Activated CD8-positive, alpha-beta memory T cell treated with anti-CD3 and anti-CD28 coated beads, Interleukin-2, amount 10 ng/mL, durations not matched to agents 7 days and 5 days (primary cell): ENCODE measurements around the gene CLIP4. TPM values are rescaled to one million over a fixed set of nuclear protein-coding genes. Genes with fewer than 3 reads are reported as not detected.

Experiments used
- ATAC-seq: fragments of 150-1000 bp; cut with Tn5 transposase; one replicate; pipeline ENCODE4 v1.10.0; 2021; ENCODE audit warnings: moderate library complexity
- CTCF ChIA-PET: fragments of 350-600 bp; sonication (Branson Sonifier 250); formaldehyde crosslinking; loops from one replicate; lab custom pipeline; 2021; ENCODE audit warnings: antibody characterized with exemption; lab: Charles Lee
- DNase-seq: peaks from one replicate; pipeline ENCODE4 v3.0.0-alpha.2; 2020
- H3K27ac Mint-ChIP-seq: one replicate; pipeline ENCODE4 v1.8.0; 2021; ENCODE audit warnings: mild to moderate bottlenecking, mixed read lengths
- H3K27me3 Mint-ChIP-seq: one replicate; pipeline ENCODE4 v1.8.0; 2021; ENCODE audit warnings: mixed read lengths
- H3K36me3 Mint-ChIP-seq: one replicate; pipeline ENCODE4 v1.8.0; 2021; ENCODE audit warnings: mild to moderate bottlenecking, mixed read lengths
- H3K4me1 Mint-ChIP-seq: one replicate; pipeline ENCODE4 v1.8.0; 2021; ENCODE audit warnings: mixed read lengths
- H3K4me3 Mint-ChIP-seq: one replicate; pipeline ENCODE4 v1.8.0; 2021; ENCODE audit warnings: mild to moderate bottlenecking, moderate library complexity, mixed read lengths
- H3K9me3 Mint-ChIP-seq: one replicate; pipeline ENCODE4 v1.8.0; 2022; ENCODE audit warnings: low read depth, mixed read lengths
- total RNA-seq, 2 experiments: library from RNA; stranded (reverse); gene quantifications; one replicate each; pipeline ENCODE4 v1.2.3, GENCODE V29; 2021

Gene CLIP4
- total RNA-seq, 2 experiments from 2014 or later, result 27.6 to 36.7 TPM

DNA sequence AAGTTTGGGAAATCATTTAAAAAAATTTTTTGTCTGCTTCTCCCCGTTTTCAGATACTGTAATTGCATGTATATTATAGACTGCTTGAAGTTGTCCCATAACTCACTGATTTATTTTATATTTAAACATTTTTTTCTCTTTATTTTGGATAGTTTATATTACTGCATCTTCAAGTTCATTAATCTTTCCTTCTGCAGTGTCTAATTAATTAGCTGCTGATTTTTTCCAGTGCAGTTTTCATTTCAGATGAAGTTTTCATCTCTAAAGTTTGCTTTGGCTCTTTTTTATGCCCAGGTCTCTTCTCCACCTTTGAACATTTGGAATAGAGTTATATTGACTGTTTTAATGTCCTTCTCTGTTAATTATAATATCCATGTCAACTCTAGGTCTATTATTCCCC lies 9.3 kb downstream of the CLIP4 start:
- H3K27ac Mint-ChIP-seq, result no peak overlapping the region
- H3K4me1 Mint-ChIP-seq, result peaks cover 39% of the 10 kb centered on the region
- H3K27me3 Mint-ChIP-seq, result no peaks in the 10 kb centered on the region
- CTCF ChIA-PET, result interaction anchor here (1.0 kb wide), 1 partner anchor 8 kb away, joined by 4 read pairs; no protein-coding TSS in a partner anchor
- peaks cover 13% of the 10 kb centered on the region for H3K9me3 Mint-ChIP-seq
- no peak for DNase-seq
- ATAC-seq, result no peak
- H3K36me3 Mint-ChIP-seq, result peaks cover 67% of the 10 kb centered on the region
- H3K4me3 Mint-ChIP-seq, result no peak overlapping the region

- H3K27me3 Mint-ChIP-seq, result no peaks in the 10 kb centered on the region
- H3K4me1 Mint-ChIP-seq, result peaks cover 38% of the 10 kb centered on the region
Observed at GRCh38 chr2:29129586-29130281, 14.5 kb downstream of the CLIP4 start.

DNA sequence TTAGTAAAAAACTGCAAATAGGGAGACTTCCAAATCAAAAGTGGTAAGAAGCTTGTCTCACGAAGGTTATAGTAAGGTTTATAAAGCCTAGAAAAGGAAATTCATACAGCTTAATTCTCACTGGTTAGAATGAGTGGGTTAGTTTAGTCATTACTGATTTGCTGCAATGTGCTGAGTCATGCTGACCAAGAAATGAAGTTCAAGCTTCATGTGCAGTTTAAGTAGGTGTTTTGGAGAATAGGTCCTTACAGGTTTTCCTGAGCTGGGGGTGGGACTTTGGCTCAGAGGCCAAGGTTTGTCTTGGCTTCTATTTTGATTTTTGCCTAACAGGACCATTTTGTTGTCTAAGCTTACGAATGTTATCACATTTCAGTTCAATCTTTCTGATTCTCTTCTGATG lies 15.1 kb downstream of the CLIP4 start:
- H3K27ac Mint-ChIP-seq, result peak overlapping the region; percentile 85
- peaks cover 38% of the 10 kb centered on the region for H3K4me1 Mint-ChIP-seq
- no peaks in the 10 kb centered on the region for H3K27me3 Mint-ChIP-seq
- DNase-seq (peak; percentile 63), ATAC-seq (peak; percentile 96)
- no peaks in the 10 kb centered on the region for H3K9me3 Mint-ChIP-seq
- H3K36me3 Mint-ChIP-seq, result peaks cover 55% of the 10 kb centered on the region
- CTCF ChIA-PET, result interaction anchor here (0.7 to 2.7 kb wide), 9 partner anchors 10 to 174 kb away, joined by 3 to 27 read pairs (median 3); partner anchors contain the start of gene CLIP4
- H3K4me3 Mint-ChIP-seq, result peak overlapping the region; percentile 50

More at GRCh38 chr2:29129586-29130281, 14.5 kb downstream of the CLIP4 start:
- CTCF ChIA-PET, result interaction anchor here (0.7 to 2.7 kb wide), 10 partner anchors 9 to 174 kb away, joined by 3 to 27 read pairs (median 3); partner anchors contain the start of gene CLIP4
- peak overlapping the region; percentile 85 for H3K27ac Mint-ChIP-seq
- H3K4me3 Mint-ChIP-seq, result peak overlapping the region; percentile 50
- ATAC-seq (peak; percentile 48), DNase-seq (no peak)
- peaks cover 60% of the 10 kb centered on the region for H3K36me3 Mint-ChIP-seq
- H3K9me3 Mint-ChIP-seq, result peaks cover 1% of the 10 kb centered on the region

DNA sequence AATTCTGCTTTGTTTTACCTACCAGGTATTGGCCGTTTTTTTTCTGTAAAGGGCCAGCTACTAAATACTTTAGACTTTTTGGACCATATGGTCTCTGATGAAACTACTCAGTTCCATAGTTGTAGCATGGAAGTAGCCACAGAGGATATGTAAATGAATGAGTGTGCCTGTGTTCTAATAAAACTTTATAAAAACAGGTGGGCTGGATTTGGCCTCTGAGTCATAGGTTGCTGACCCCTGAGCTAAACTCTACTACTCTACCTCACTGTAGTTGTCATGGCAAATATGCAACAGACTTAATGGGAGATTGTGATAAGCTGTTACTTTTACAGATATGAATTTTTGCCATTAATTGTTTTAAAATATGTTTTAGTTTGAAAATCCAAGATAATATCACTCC lies 19.7 kb downstream of the CLIP4 start:
- H3K27me3 Mint-ChIP-seq, result no peaks in the 10 kb centered on the region
- CTCF ChIA-PET, result interaction anchor here (1.0 kb wide), 1 partner anchor 15 kb away, joined by 3 read pairs; no protein-coding TSS in a partner anchor
- peaks cover 12% of the 10 kb centered on the region for H3K9me3 Mint-ChIP-seq
- no peak overlapping the region for H3K4me3 Mint-ChIP-seq
- ATAC-seq, result no peak
- H3K36me3 Mint-ChIP-seq, result peaks cover 67% of the 10 kb centered on the region
- peaks cover 26% of the 10 kb centered on the region for H3K4me1 Mint-ChIP-seq
- no peak for DNase-seq
- H3K27ac Mint-ChIP-seq, result no peak overlapping the region

DNA sequence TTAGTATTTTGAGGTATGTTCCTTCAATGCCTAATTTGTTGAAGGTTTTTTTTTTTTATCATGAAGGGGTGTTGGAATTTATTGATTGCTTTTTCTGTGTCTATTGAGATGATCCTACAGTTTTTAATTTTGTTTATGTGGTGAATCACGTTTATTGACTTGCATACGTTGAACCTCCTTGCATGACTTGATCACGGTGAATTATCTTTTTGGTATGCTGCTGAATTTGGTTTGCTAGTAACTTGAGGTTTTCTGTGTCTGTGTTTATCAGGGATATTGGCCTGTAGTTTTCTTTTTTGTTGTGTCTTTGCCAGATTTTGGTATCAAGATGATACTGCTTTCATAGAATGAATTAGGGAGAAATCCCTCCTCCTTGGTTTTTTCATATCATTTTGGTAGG lies 23.9 kb downstream of the CLIP4 start:
- H3K4me1 Mint-ChIP-seq, result peaks cover 21% of the 10 kb centered on the region
- ATAC-seq (no peak), DNase-seq (no peak)
- CTCF ChIA-PET, result no interaction called here
- H3K36me3 Mint-ChIP-seq, result peaks cover 67% of the 10 kb centered on the region
- H3K9me3 Mint-ChIP-seq, result peaks cover 12% of the 10 kb centered on the region
- H3K27me3 Mint-ChIP-seq, result no peaks in the 10 kb centered on the region
- H3K27ac Mint-ChIP-seq, result peak overlapping the region; percentile 55
- H3K4me3 Mint-ChIP-seq, result no peak overlapping the region

- peaks cover 12% of the 10 kb centered on the region for H3K9me3 Mint-ChIP-seq
- H3K27ac Mint-ChIP-seq, result peak overlapping the region; percentile 55
- CTCF ChIA-PET, result no interaction called here
- H3K4me3 Mint-ChIP-seq, result no peak overlapping the region
- H3K4me1 Mint-ChIP-seq, result peaks cover 21% of the 10 kb centered on the region
- H3K27me3 Mint-ChIP-seq, result no peaks in the 10 kb centered on the region
- ATAC-seq, result no peak
- no peak for DNase-seq
- H3K36me3 Mint-ChIP-seq, result peaks cover 64% of the 10 kb centered on the region
Observed at GRCh38 chr2:29139731-29140130, 24.5 kb downstream of the CLIP4 start.

DNA sequence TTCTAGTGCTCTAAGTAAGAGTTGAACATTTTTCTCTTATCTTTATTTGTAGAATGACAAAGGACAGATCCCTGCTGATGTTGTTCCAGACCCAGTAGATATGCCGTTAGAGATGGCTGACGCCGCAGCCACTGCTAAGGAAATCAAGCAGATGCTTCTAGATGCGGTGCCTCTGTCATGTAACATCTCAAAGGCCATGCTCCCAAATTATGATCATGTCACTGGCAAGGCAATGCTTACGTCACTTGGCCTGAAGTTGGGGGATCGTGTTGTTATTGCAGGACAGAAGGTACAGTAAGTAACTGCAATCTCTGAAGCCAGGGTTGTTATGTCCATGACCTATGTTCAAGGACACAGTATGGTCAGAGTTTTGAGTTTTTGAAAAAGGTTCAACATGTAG lies 28.4 kb downstream of the CLIP4 start:
- CTCF ChIA-PET, result interaction anchor here (1.2 kb wide), 1 partner anchor 26 kb away, joined by 4 read pairs; no protein-coding TSS in a partner anchor
- no peaks in the 10 kb centered on the region for H3K27me3 Mint-ChIP-seq

DNA sequence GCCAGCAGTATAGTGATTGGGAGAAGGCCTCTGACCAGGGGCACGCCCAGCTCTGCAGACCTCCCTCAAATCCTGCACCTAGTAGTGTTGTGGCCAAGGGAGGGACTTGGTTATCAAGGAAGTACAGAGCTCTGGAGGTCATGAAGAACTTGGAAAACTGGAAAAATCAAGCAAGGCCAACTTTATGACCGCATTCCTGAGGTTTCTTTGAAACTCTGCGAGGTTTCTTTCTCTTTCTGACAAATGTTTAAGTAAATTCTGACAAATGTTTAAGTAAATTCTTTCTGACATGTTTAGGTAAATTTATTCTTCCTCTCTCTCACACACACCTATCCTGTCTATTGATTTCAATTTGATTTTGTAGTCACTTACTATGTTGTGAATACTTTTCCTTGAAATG lies 31.0 kb downstream of the CLIP4 start:
- Mint-ChIP-seq H3K9me3 (no peaks in the 10 kb centered on the region), H3K27me3 (no peaks in the 10 kb centered on the region), H3K4me1 (peaks cover 8% of the 10 kb centered on the region), H3K4me3 (no peak overlapping the region), H3K36me3 (peaks cover 31% of the 10 kb centered on the region), H3K27ac (no peak overlapping the region)
- CTCF ChIA-PET, result no interaction called here
- DNase-seq (no peak), ATAC-seq (no peak)

More for the DNA sequence above, 28.4 kb downstream of the CLIP4 start:
- Mint-ChIP-seq H3K9me3 (peaks cover 8% of the 10 kb centered on the region), H3K4me1 (peaks cover 21% of the 10 kb centered on the region), H3K36me3 (peaks cover 50% of the 10 kb centered on the region), H3K27ac (no peak overlapping the region), H3K4me3 (no peak overlapping the region)
- no peak for DNase-seq
- no peak for ATAC-seq

DNA sequence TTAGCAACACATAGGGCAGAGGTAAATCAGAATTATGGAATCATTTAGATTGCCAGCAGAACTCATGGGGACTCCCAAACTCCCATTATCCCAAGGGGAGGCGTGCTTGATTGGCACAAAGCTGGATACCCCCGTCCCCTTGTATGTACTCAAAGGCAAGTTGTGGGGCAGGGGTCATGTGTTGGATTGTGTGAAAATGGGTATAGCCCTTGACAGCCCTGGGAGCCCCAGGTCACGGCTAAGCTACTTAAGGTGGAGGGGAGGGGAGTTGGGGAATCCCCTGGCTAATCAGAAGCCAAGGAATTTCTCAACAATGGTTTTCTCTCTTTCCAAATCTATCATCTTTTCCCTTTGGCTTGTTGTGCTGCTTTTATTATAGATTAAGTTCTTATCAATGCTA lies 32.7 kb downstream of the CLIP4 start:
- ATAC-seq (no peak), DNase-seq (no peak)
- CTCF ChIA-PET, result no interaction called here
- Mint-ChIP-seq H3K4me3 (no peak overlapping the region), H3K27ac (no peak overlapping the region), H3K27me3 (no peaks in the 10 kb centered on the region), H3K4me1 (peaks cover 6% of the 10 kb centered on the region), H3K9me3 (no peaks in the 10 kb centered on the region), H3K36me3 (peaks cover 33% of the 10 kb centered on the region)

DNA sequence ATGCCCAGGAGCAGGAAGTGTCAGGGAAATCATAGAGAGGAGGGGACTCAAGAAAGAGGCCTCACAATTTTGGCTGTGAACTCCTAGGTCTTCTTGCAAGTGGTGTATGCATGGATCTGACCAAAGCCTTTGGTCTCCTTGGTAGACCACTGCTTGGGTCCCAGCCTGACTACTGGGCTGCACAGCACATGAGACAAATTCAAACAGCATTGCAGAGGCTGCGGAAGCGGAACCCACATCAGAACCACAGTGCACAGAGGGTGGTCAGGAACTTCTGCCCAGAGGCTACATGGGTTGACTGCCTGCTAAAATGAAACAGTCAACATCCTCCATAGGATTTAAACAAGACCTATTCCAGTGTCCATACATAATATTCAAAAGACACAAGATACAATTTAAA lies 39.4 kb downstream of the CLIP4 start:
- ATAC-seq (peak; percentile 82), DNase-seq (peak; percentile 68)
- Mint-ChIP-seq H3K27ac (peak overlapping the region; percentile 67), H3K4me3 (no peak overlapping the region), H3K27me3 (no peaks in the 10 kb centered on the region), H3K4me1 (peaks cover 26% of the 10 kb centered on the region), H3K36me3 (peaks cover 51% of the 10 kb centered on the region), H3K9me3 (no peaks in the 10 kb centered on the region)
- CTCF ChIA-PET, result no interaction called here

DNA sequence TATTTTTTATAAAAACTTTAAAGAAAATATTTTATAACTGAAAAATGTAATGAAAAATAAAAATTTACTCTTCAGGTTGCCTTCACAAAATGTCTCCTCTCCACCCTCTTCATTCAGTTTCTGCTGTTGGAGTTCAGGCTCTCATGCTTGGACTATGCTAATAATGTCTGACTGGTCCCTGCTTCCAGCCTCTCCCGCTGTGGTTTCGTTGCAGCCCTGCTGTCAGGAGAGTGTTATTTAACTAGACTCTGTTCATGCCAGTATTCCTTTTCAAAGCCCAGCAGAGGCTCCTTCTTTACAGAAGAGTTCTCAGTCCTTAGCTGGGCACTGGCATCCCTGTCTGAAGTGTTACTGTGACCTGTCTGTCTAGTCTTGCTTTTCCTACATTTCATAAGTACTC lies 40.4 kb downstream of the CLIP4 start:
- Mint-ChIP-seq H3K36me3 (peaks cover 54% of the 10 kb centered on the region), H3K27me3 (no peaks in the 10 kb centered on the region), H3K9me3 (no peaks in the 10 kb centered on the region), H3K27ac (no peak overlapping the region), H3K4me1 (peaks cover 20% of the 10 kb centered on the region), H3K4me3 (no peak overlapping the region)
- no peak for ATAC-seq
- DNase-seq, result no peak
- CTCF ChIA-PET, result no interaction called here

DNA sequence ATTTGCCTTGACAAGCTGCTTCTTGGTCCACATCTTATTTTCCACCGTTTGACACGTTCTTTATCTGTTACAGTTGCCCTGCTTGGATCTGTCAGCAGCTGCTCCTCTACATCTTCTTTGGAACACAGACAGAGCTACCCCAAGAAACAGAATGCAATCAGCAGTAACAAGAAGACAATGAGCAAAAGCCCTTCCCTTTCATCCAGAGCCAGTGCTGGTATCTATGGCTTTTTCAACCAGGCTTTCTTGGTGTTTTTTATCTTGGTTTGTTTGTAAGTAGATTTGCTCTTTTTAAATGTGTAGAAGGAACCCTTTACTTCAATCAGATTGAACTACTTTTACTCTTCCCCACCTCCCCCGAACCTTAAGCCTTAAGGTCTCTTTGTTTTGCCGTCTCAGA lies 41.9 kb downstream of the CLIP4 start:
- H3K27ac Mint-ChIP-seq, result no peak overlapping the region
- no peak overlapping the region for H3K4me3 Mint-ChIP-seq
- peaks cover 55% of the 10 kb centered on the region for H3K36me3 Mint-ChIP-seq
- CTCF ChIA-PET, result no interaction called here
- peaks cover 20% of the 10 kb centered on the region for H3K4me1 Mint-ChIP-seq
- no peaks in the 10 kb centered on the region for H3K27me3 Mint-ChIP-seq
- no peaks in the 10 kb centered on the region for H3K9me3 Mint-ChIP-seq
- DNase-seq (no peak), ATAC-seq (no peak)

DNA sequence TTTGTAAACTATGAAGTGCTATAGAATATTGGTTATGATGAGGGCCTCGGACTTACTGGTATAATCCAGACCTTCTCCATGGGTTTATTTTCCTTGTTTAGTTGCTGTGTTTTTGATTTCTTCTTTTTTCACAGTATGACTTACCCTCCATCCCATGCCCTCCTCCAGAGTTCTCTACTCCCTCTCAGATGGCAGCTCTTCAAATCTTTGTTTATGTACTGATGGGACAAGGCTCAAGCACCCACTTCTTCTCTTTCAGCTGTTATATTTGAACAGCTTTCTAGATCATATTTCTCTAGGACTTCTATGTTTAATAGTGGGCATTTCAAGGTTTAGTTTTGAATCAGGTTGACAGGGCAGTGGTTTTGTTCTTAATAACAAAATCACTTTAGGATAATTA lies 43.9 kb downstream of the CLIP4 start:
- Mint-ChIP-seq H3K4me3 (no peak overlapping the region), H3K4me1 (peaks cover 15% of the 10 kb centered on the region), H3K36me3 (peaks cover 41% of the 10 kb centered on the region), H3K9me3 (no peaks in the 10 kb centered on the region), H3K27ac (no peak overlapping the region), H3K27me3 (no peaks in the 10 kb centered on the region)
- ATAC-seq, result no peak
- no peak for DNase-seq
- CTCF ChIA-PET, result no interaction called here

- Mint-ChIP-seq H3K36me3 (peaks cover 31% of the 10 kb centered on the region), H3K4me1 (peaks cover 4% of the 10 kb centered on the region), H3K4me3 (no peak overlapping the region), H3K27ac (no peak overlapping the region), H3K27me3 (no peaks in the 10 kb centered on the region), H3K9me3 (no peaks in the 10 kb centered on the region)
- DNase-seq (no peak), ATAC-seq (no peak)
- CTCF ChIA-PET, result no interaction called here
Observed at GRCh38 chr2:29160184-29160583, 45.0 kb downstream of the CLIP4 start.
